ENCODE results near the gene DAZ3.
"Not testable (repeated sequence)": the region's sequence is repeated elsewhere in the genome, so short reads cannot be mapped to it uniquely, and the experiment has no call there.

GRCh38 chrY:24824184-24824879 lies 11.1 kb upstream of the DAZ3 start:
- TF ChIP-seq, protein P1, sequence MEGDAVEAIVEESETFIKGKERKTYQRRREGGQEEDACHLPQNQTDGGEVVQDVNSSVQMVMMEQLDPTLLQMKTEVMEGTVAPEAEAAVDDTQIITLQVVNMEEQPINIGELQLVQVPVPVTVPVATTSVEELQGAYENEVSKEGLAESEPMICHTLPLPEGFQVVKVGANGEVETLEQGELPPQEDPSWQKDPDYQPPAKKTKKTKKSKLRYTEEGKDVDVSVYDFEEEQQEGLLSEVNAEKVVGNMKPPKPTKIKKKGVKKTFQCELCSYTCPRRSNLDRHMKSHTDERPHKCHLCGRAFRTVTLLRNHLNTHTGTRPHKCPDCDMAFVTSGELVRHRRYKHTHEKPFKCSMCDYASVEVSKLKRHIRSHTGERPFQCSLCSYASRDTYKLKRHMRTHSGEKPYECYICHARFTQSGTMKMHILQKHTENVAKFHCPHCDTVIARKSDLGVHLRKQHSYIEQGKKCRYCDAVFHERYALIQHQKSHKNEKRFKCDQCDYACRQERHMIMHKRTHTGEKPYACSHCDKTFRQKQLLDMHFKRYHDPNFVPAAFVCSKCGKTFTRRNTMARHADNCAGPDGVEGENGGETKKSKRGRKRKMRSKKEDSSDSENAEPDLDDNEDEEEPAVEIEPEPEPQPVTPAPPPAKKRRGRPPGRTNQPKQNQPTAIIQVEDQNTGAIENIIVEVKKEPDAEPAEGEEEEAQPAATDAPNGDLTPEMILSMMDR (IDR thresholded peaks at IDR 0.05): not testable (repeated sequence)
- TF ChIP-seq POLR2AphosphoS5, POLR2A (IDR thresholded peaks at IDR 0.05): not testable (repeated sequence)
